ENCODE results near the gene CCDC106.

CCDC106 gene

DNA sequence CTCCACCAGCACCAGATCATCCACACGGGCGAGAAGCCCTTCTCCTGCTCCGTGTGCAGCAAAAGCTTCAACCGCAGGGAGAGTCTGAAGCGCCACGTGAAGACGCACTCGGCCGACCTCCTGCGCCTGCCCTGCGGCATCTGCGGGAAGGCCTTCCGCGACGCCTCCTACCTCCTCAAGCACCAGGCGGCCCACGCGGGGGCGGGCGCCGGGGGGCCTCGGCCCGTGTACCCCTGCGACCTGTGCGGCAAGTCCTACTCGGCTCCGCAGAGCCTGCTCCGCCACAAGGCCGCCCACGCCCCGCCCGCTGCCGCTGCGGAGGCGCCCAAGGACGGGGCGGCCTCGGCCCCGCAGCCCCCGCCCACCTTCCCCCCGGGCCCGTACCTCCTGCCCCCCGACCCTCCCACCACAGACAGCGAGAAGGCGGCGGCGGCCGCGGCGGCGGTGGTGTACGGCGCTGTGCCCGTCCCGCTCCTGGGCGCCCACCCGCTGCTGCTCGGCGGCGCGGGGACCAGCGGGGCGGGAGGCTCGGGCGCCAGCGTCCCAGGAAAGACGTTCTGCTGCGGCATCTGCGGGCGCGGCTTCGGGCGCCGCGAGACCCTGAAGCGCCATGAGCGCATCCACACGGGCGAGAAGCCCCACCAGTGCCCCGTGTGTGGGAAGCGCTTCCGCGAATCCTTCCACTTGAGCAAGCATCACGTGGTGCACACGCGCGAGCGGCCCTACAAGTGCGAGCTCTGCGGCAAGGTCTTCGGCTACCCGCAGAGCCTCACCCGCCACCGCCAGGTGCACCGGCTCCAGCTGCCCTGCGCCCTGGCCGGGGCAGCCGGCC lies 33.1 kb upstream of the CCDC106 start:
- no peak for DNase-seq

DNA sequence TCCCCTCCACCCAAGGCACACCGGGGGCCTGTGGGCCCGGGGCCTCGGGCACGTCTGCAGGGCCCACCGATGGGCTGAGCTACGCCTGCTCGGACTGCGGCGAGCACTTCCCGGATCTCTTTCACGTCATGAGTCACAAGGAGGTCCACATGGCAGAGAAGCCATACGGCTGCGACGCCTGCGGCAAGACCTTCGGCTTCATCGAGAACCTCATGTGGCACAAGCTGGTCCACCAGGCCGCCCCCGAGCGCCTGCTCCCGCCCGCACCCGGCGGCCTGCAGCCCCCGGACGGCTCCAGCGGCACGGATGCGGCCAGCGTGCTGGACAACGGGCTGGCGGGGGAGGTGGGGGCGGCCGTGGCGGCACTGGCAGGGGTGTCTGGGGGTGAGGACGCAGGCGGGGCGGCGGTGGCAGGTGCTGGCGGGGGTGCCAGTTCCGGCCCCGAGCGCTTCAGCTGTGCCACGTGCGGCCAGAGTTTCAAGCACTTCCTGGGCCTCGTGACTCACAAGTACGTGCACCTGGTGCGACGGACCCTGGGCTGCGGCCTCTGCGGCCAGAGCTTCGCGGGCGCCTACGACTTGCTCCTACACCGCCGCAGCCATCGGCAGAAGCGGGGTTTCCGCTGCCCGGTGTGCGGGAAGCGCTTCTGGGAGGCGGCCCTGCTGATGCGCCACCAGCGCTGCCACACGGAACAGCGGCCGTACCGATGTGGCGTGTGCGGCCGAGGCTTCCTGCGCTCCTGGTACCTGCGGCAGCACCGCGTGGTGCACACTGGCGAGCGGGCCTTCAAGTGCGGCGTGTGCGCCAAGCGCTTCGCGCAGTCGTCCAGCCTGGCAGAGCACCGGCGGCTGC lies 32.2 kb upstream of the CCDC106 start:
- DNase-seq, result no peak

GRCh38 chr19:55616395-55616875 lies 31.6 kb upstream of the CCDC106 start:
- no peak for DNase-seq

DNA sequence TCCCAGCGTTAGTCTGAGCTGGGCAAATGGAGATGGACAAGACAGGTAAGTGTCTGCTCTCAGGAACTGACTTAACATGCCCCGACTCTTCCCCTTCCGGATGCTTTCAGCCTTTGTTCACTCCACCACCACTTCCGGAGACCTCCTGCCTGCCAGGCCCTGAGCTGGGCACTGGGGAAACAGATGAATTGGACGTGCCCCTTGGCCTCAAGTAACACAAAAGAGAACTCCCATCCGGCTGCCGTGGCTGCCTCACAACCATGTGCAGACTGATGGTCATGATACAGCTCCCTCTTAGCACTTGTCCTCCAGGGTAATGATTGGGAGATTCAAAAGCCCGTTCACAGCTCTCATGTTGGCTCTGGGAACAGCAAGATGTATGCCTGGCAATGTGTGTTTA lies 30.6 kb upstream of the CCDC106 start:
- no peak for DNase-seq

GRCh38 chr19:55618426-55618825 lies 29.6 kb upstream of the CCDC106 start:
- DNase-seq, result no peak

GRCh38 chr19:55619286-55619685 lies 28.7 kb upstream of the CCDC106 start:
- DNase-seq, result no peak

- DNase-seq, result no peak
Measured at GRCh38 chr19:55620410-55621204, 27.4 kb upstream of the CCDC106 start.

GRCh38 chr19:55621205-55621672 lies 26.8 kb upstream of the CCDC106 start:
- DNase-seq, result no peak

DNA sequence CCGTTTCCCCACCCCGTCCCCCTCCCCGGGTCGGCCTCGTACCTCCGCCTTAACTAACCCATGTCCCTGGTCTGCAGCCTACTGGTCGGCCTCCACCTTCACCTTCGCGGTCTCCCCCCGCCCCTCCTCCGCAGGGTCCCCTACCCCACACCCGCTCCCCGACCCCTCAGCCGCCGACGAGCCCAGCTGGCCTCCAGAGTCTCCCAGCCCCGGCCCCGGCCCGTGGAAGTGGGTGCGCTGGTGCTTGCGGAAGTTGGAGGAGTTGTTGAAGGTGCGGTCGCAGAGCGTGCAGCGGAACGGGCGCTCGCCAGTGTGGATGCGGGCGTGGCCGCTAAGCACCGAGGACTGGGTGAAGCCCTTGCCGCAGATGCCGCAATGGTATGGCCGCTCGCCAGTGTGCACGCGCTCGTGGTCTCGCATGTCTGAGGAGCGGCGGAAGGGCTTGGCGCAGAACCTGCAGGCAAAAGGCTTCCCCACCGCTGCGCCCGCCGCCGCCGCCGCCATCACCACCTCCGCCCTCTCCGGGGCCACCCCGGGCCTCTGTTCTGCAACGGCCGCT lies 26.3 kb upstream of the CCDC106 start:
- DNase-seq, result no peak

DNA sequence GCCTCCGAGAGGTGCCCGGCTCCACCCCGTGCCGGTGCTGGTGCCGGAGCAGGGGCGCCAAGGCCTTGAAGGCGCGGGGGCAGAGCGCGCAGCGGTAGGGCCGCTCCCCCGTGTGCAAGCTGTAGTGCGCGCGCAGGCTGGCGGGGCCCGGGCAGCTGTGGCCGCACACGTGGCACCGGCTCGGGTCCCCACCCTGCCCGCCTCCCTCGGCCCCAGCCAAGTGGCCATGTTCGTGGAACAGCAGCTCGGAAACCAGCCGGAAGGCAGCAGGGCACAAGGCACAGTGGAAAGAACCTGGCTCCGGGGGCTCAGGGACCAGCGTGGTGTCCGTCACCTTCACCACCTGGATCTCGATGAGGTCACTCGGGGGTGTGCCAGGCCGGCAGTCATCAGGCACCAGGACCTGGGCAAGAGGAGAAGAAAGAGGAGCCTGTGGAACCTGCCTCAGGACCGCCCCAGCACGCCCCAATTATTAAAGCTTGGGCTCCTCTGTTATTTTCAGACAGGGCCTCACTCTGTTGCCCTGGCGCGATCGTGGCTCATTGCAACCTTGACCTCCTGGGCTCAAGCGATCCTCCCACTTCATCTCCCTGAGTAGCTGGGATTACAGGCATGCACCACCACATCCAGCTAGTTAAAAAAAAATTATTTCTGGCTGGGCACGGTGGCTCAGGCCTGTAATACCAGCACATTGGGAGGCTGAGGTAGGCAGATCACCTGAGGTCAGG lies 25.6 kb upstream of the CCDC106 start:
- DNase-seq, result no peak

DNA sequence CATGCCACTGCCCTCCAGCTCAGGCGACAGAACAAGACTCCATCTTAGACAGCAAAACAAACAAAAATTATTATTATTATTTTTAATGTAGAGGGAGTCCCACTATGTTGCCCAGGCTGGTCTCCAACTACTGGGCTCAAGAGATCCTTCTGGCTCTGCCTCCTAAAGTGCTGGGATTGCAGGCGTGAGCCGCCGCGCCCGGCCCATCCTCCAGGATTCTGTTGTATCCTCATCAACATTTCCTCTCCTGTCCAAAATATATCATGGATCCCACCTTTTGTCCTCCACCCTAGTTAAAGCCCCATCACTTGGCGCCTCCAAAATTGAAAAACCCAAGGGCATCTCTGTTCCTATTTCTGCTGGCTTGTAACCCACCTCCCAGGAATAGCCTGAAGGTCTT lies 24.9 kb upstream of the CCDC106 start:
- DNase-seq, result no peak

DNA sequence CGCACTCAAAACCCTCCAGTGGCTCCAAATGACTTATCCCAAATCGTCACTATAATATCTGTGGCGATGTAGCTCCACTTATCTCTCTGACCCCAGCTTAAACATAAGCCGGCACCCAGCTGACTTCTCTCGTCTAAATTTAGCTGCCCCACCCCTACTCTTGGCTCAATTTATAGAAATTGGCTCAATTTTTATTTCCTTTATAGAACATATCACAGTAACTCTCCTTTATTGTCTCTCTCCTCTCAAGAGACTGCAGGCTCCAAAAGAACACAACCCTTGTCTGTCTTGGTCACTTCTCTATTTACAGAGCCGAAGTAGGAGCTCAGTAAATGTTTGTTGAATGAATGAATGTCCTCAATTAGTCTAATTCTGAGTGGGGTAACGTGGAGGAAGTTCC lies 24.5 kb upstream of the CCDC106 start:
- no peak for DNase-seq

DNA sequence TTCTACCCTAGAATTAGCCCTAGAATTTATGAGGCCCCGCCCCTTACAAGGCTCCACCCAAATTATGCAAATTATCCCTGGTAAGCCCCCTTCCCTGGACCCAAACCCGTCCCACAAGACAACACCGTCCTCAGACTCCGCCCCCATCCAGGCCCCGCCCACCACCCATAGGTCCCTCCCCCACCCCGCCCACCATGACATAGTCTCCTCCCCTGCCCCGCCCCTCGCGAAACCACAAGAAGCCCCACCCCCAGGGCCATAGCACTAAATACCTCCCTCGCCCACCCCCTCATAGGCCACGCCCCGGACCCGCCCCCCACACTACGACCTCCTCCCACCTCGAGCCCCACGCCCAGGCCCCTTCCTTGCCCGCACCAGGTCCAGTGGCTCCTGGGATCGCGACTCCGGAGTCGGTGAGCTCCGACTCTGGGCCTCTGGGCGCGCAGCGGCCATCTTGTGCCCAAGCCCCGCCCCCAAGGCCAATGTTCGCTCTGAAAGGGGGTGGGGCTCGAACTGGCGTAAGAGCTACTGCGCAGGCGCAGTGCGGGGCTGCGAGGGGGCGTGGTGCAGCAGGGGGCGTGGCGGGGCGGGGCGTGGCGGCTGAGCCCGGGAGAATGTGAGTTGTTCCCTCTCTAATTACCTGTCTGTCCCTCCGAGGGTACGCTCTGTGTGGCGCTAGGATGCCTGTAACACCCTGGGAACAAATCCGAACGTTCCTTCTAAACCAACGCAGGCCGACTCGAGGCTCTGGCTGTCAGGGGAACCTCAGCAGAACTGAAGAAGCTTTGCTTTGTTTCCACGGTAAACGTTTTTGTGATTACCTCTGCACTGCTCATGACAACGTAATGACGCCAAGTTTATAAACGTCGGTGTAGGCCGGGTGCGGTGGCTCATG lies 23.7 kb upstream of the CCDC106 start, which contains the start of gene ZNF784:
Gene ZNF784 (minus strand): TSS at position 458 of the 895 bp plus-strand sequence. CDS start 5 bp downstream, at position 453.
- DNase-seq, result peak; percentile 85

GRCh38 chr19:55625004-55625326 lies 23.0 kb upstream of the CCDC106 start:
- no peak for DNase-seq

GRCh38 chr19:55626350-55626749 lies 21.7 kb upstream of the CCDC106 start:
- DNase-seq, result no peak

DNA sequence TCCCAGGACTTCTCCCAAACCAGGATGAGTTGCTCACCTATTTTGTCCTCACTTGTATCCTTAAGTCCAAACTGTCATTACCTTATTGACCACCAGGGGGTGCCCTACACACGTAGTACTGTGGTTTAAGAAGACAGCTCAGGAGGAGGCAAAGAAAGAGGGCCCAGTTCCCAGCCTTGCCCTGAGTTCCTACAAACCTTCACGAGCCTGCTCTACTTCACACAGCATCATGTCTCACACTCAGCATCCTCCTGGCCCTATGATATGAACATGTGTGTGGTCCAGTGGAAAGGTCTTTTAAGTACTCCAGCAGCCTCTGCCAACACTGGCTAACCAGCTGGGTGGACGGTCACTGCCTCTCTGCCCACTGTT lies 15.6 kb upstream of the CCDC106 start:
- peak; percentile 74 for DNase-seq

GRCh38 chr19:55633861-55634260 lies 14.2 kb upstream of the CCDC106 start:
- no peak for DNase-seq

DNA sequence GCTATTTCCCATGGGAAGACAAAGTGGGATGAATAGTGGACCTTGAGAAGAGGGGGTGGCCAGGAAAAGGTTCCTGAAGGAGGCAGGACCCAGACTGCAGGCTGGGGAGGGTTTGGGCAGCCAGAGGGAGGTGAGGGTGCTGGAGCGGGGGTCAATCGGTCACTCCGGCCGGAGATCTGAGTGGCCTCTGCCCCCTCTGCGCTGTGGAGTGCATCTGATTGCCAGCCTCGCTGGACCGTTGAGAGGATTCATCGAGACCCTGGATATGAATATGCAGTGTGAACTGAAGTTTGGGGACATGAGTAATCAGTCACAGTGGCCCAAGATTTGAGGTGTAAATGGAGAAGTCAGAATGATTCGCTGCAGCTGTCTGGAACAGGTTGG lies 12.7 kb upstream of the CCDC106 start:
- no peak for DNase-seq

GRCh38 chr19:55635856-55636440 lies 12.1 kb upstream of the CCDC106 start:
- no peak for DNase-seq

DNA sequence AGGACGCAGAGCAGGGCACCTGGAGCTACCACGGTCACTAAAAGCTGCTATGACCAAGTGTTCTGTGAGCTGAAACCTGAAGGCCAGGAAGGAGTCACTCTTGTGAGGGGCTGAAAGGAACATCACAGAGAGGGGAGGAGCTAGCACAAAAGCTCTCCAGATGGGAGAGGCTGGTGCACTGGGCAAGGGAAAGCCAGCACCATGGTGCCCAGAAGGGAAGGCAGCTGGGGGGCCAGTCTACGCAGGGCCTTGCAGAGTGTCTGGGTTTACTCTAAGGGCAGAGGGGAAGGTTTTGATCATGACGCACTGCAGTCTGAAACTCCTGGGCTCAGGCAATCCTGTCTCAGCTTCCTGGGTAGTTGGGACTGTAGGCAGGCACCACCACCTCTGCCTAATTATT lies 11.3 kb upstream of the CCDC106 start:
- no peak for DNase-seq

DNA sequence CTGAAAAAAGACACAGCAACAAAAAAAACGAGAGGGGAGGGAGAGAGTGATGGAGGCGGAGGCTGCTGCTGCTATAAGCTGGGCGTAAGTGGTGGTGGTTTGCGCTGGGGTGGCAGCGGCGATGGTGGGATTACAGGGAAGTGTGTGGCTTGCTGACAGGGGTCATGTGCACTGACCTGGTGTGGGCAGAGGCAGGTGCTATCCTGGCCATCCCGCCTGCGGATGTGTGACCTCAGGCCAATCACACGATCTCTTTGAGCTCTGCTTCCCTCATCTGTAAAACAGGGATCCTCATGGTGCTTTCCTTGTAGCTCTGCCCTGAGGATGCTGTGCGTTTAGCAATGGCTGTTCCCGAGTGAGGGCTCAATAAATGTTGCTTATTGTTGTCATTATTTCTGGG lies 10.5 kb upstream of the CCDC106 start:
- no peak for DNase-seq
